Astrocyte of the spinal cord (primary cell): Measurements from ENCODE around the gene SYNGAP1.

Source experiments
- DNase-seq: peaks from one replicate; pipeline ENCODE4 v3.0.0; 2011; ENCODE audit warnings: low read depth, low spot score
- H3K4me3 ChIP-seq: 2 replicates; pipeline ENCODE4 v1.5.1; 2011; ENCODE audit warnings: low read depth, mild to moderate bottlenecking, low read length, moderate library complexity
- CTCF ChIP-seq: IDR thresholded peaks from 2 replicates; pipeline ENCODE4 v1.5.1; 2012; ENCODE audit warnings: low read depth, mild to moderate bottlenecking, low read length, inconsistent platforms
- in situ Hi-C: cut with HindIII; loops from 2 replicates; pipeline ENCODE4 v1.10.0; 2017; ENCODE audit warnings: low sequenced_read_pairs

SYNGAP1 gene

DNA sequence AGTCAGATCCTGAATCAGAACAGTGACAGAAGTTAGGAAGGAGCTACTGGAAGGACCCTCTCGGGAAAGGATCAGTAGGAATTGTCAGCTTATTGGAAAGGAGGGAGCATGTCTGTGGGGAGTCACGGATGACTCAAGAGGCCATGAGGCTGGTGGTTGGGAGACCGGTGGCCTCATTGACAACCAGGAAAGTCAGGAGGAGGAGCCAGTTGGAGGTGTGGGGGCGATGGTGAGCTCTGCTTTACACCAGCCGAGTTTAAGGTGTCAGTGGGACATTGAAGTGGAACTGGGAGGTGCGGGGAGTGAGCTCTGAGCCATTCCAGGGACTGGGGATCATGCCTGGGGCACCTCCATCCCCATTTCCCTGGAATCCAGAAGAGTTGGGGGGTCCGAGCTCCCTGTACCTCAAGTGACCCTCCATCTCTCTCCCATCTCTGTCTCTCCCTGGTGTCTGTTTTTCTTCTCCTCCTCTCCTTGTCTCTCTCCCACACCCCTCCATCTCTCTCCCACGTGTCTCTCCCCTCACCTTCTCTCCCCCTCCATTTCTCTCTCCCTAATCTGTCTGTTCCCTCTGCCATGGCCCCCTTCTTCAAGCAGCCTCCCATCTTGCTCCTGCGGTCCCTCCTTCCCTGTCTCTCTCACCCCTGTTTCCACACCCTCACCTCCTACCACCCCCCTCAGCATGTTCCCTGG is 20.2 kb downstream of the SYNGAP1 start:
- H3K4me3 ChIP-seq, result no peak overlapping the region
- no peak for DNase-seq
- TF ChIP-seq CTCF, result no peak

GRCh38 chr6:33440649-33441309 is 20.9 kb downstream of the SYNGAP1 start:
- DNase-seq, result no peak
- no peak for TF ChIP-seq CTCF
- no peak overlapping the region for H3K4me3 ChIP-seq
- in situ Hi-C loops, result no loop called here

More for the DNA sequence above, 20.2 kb downstream of the SYNGAP1 start:
- in situ Hi-C loops, result no loop called here

GRCh38 chr6:33441457-33441856 is 21.6 kb downstream of the SYNGAP1 start:
- DNase-seq, result no peak
- no peak for TF ChIP-seq CTCF
- H3K4me3 ChIP-seq, result no peak overlapping the region
- in situ Hi-C loops, result no loop called here

GRCh38 chr6:33442283-33442682 is 22.4 kb downstream of the SYNGAP1 start:
- H3K4me3 ChIP-seq, result no peak overlapping the region
- no peak for DNase-seq
- no peak for TF ChIP-seq CTCF
- in situ Hi-C loops, result no loop called here

DNA sequence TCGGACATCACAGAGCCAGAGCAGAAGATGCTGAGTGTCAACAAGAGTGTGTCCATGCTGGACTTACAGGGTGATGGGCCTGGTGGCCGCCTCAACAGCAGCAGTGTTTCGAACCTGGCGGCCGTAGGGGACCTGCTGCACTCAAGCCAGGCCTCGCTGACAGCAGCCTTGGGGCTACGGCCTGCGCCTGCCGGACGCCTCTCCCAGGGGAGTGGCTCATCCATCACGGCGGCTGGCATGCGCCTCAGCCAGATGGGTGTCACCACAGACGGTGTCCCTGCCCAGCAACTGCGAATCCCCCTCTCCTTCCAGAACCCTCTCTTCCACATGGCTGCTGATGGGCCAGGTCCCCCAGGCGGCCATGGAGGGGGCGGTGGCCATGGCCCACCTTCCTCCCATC is 23.2 kb downstream of the SYNGAP1 start:
- DNase-seq, result no peak
- H3K4me3 ChIP-seq, result no peak overlapping the region
- no peak for TF ChIP-seq CTCF
- in situ Hi-C loops, result no loop called here

GRCh38 chr6:33443619-33444504 is 24.0 kb downstream of the SYNGAP1 start:
- no peak overlapping the region for H3K4me3 ChIP-seq
- TF ChIP-seq CTCF, result no peak
- DNase-seq, result no peak

More at GRCh38 chr6:33443619-33444504, 24.0 kb downstream of the SYNGAP1 start:
- in situ Hi-C loops, result no loop called here
